Fibroblast of pulmonary artery (primary cell): ENCODE results near the gene CELSR1.
"Not testable (repeated sequence)": the region's sequence is repeated elsewhere in the genome, so short reads cannot be mapped to it uniquely, and the experiment has no call there.

Source experiments
- DNase-seq: peaks from one replicate; pipeline ENCODE4 v3.0.0-alpha.2; 2010; ENCODE audit warnings: low read depth
- H3K4me3 ChIP-seq: replicated peaks from 2 replicates; pipeline ENCODE4 v1.5.1; 2011; ENCODE audit warnings: low read depth, mild to moderate bottlenecking, control low read depth, low read length, moderate library complexity
- TF ChIP-seq, protein P1 (sequence below): IDR thresholded peaks from 2 replicates; pipeline ENCODE4 v1.5.1; 2011; ENCODE audit warnings: mild to moderate bottlenecking, control low read depth, low read length, inconsistent platforms; ENCODE audit errors: missing control alignments

The CELSR1 gene

DNA sequence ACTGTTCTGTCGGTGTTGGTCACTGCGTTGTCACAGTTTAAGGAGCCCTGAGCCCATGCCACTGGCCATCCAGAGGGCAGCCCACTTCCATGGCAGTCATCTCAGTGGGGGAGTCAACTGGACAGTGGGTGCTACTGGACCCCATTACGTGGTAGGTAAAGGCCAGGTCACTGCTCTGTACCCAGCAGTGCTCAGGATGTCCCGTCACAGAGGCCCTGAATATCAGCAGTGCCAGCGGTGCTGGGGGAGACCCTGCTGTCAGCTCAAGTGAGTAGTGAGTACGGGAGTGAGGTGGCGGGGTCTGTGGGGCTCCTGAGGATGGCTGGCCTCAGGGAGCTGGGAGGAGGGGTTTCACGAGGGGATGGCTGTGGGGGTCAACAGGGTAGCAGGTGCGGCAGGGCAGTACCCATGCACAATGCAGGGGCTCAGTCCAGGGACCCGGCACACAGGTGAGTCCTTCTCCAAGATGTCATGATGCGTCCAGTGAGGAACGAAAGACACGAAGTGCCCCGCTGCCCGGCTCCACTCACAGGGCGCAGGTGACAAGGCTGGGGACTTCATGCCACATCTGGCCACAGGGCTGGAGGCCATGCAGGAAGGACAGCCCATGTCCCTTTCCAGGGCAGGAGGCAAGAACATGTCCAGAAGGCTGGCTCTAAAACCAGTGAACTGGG lies 27.9 kb downstream of the CELSR1 start:
- DNase-seq: no peak
- TF ChIP-seq, protein P1, sequence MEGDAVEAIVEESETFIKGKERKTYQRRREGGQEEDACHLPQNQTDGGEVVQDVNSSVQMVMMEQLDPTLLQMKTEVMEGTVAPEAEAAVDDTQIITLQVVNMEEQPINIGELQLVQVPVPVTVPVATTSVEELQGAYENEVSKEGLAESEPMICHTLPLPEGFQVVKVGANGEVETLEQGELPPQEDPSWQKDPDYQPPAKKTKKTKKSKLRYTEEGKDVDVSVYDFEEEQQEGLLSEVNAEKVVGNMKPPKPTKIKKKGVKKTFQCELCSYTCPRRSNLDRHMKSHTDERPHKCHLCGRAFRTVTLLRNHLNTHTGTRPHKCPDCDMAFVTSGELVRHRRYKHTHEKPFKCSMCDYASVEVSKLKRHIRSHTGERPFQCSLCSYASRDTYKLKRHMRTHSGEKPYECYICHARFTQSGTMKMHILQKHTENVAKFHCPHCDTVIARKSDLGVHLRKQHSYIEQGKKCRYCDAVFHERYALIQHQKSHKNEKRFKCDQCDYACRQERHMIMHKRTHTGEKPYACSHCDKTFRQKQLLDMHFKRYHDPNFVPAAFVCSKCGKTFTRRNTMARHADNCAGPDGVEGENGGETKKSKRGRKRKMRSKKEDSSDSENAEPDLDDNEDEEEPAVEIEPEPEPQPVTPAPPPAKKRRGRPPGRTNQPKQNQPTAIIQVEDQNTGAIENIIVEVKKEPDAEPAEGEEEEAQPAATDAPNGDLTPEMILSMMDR: no peak
- no peak overlapping the region for H3K4me3 ChIP-seq

- H3K4me3 ChIP-seq: no peak overlapping the region
- no peak for DNase-seq
- TF ChIP-seq, protein P1: no peak
Observed at GRCh38 chr22:46508491-46508999, 28.9 kb downstream of the CELSR1 start.

DNA sequence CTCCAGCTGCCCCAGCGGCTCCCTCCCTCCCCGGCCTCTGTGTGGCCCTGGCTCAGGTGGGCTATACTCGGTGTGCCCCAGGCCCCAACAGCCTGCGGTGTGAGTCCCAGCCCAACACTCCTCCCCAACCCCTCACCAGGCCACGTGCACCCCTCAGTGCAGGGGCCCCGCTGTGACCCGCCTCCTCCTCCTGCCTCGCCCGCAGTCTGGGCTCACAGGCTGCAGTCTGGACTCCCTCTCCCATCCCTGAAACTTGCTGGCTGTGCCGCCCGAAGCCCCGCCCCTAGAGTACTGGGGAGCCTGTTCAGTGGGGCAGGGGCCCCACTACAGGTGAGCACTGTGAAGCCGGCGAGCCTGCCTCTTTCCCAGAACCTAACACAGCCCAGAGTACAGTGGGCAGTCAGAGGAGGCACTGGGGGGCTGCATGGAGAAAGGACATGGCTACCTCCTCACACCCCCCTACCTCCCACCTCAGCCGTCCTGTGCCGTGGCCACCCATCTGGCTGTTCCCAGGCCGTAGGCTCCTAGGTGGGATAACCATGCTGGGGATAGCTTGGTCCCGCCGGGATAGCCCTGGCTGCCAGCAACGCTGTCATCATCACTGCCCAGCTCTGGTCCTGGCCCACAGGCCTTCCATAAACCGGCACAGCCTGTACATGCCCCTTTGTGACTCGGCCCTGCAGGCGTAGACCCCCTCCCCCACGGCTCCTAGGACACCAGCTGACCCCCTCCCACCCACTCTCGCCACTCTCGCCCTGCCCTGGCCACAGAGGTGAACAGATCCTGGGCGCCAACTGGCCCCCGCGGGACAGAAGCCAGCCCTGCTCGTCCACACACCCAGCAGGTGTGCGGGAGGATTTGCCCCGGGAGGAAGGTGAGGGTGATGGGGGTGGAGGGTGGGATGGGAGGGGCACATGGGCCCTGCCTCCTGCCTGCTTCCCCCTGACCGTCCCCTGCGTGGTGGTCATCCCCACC lies 29.7 kb downstream of the CELSR1 start:
- TF ChIP-seq, protein P1: no peak

GRCh38 chr22:46504584-46504983 lies 32.8 kb downstream of the CELSR1 start:
- no peak for DNase-seq
- TF ChIP-seq, protein P1: no peak

More for the DNA sequence above, 29.7 kb downstream of the CELSR1 start:
- H3K4me3 ChIP-seq: no peak overlapping the region
- DNase-seq: no peak

DNA sequence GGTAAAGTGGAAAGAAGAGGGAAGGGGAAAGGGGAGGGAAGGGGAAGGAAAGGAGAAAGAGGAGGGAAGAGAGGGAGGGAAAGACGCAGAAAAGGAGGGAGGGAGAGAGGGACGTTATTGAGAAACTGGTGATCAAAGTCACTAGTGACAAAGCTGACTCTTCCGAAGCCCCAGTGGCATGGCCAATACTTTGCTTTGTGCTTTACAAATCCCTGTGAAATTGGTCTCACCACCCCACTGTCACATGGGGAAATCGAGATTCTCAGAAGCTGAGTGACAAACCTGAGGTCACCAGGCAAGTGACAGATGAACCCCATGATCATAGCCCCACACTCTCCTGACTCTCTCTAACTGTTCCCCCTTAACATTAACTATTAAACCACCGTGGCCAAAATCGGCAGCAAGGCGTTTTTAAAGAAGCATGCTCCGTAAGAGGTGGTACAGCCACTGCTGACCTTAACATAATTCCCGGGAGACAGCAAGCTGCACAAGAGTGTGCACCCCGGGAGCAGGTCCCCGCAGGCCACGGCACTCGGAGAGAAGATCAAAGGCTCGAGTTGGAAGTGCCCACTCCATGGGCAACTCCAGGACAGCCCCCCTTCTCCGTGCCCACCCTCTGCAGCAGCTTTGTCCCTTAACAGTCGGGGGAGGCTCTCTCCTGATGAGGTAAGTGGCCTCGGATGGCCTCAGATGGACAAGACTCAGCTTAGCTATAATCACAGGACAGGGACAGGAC lies 34.8 kb downstream of the CELSR1 start:
- no peak for DNase-seq
- H3K4me3 ChIP-seq: no peak overlapping the region
- TF ChIP-seq, protein P1: no peak

More at GRCh38 chr22:46504584-46504983, 32.8 kb downstream of the CELSR1 start:
- H3K4me3 ChIP-seq: no peak overlapping the region

DNA sequence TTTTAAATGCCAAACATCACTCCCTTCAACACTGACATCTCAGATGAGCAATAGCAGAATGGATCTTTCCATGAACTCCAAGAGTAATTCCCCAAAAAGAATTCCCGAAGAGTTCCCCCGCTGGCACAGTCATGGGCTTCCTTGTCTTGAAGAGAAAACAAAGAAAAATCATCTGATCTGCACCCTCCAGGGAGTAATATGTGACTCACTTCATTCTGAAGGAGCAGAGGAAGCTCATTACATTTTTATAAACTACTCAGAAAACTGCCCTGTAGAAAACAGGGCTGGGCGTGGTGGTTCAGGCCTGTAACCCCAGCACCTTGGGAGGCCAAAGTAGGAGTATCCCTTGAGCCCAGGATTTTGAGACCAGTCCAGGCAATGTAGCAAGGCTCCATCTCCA lies 35.7 kb downstream of the CELSR1 start:
- TF ChIP-seq, protein P1: no peak
- DNase-seq: peak; percentile 67
- no peak overlapping the region for H3K4me3 ChIP-seq

GRCh38 chr22:46501265-46501664 lies 36.2 kb downstream of the CELSR1 start:
- not testable (repeated sequence) for DNase-seq, H3K4me3 ChIP-seq
